ENCODE measurements around the gene ATRNL1. TPM values are rescaled to one million over a fixed set of nuclear protein-coding genes. Genes with fewer than 3 reads are reported as not detected.

The ATRNL1 gene
- polyA plus RNA-seq, 1 of the 3 experiments (the other 2 are of a cell fraction) = 0.67 TPM

- TF ChIP-seq EP300 (IDR thresholded peaks at IDR 0.05; ENCODE audit: borderline replicate concordance in 1 of 2, low read depth in 1 of 2, low read length in 1 of 2) (no peak), FOSL2 (IDR thresholded peaks at IDR 0.05; ENCODE audit: borderline replicate concordance, low read depth) (no peak), TAF1 (IDR thresholded peaks at IDR 0.05; ENCODE audit: borderline replicate concordance, low read depth, low read length) (no peak), POLR2AphosphoS5 (IDR thresholded peaks at IDR 0.05; ENCODE audit: low read depth, low read length) (no peak), RXRA (IDR thresholded peaks at IDR 0.05; ENCODE audit: borderline replicate concordance, low read depth) (no peak), USF2 (IDR thresholded peaks at IDR 0.05; ENCODE audit: borderline replicate concordance, low read depth, low read length) (no peak), RFX5 (IDR thresholded peaks at IDR 0.05; ENCODE audit: low read length) (no peak)
- TF ChIP-seq, protein P1, sequence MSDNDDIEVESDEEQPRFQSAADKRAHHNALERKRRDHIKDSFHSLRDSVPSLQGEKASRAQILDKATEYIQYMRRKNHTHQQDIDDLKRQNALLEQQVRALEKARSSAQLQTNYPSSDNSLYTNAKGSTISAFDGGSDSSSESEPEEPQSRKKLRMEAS (IDR thresholded peaks at IDR 0.05; ENCODE audit: low read depth) = no peak
These were observed 603.6 kb downstream of the ATRNL1 start (continued) for GRCh38 chr10:115696747-115697146.

DNA sequence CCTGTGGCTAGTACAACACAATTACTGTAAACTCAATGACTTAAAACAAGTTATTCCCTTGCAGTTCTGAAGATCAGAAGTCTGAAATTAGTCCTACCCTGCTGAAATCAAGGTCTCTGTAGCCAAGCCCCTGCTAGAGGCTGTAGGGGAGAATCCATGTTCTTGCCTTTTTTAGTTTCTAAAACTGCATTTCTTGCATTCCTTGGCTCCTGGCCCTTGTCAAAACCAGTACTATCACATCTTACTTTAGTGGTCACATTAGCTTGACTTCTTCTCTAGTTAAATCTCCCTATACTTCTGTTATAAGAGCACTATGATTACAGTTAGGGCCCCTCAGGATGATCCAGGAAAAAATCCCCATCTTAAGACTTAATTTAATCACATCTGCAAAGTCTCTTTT, 612.9 kb downstream of the ATRNL1 start:
- ChIA-PET CTCF (interaction anchor here (0.6 to 5.3 kb wide), 24 partner anchors 8 to 679 kb away, joined by 3 to 49 read pairs (median 4); partner anchors contain the start of gene GFRA1), POLR2A (no interaction called here)
- DNase-seq = no peak
- H3K4me3 ChIP-seq (ENCODE audit: low read depth in 2 of 2, low read length in 1 of 2) = no peak overlapping the region
- no peaks in the 10 kb centered on the region for H4K20me1 ChIP-seq (ENCODE audit: insufficient read depth)
- H3K9me2 ChIP-seq = no peaks in the 10 kb centered on the region
- no peak overlapping the region for H2AFZ ChIP-seq (ENCODE audit: low read depth)
- no peaks in the 10 kb centered on the region for H3K36me3 ChIP-seq (replicated peaks in 1 of 2; ENCODE audit: control insufficient read depth in 1 of 2, insufficient read depth in 2 of 2, low read length in 1 of 2)
- no peak overlapping the region for H3K4me2 ChIP-seq
- H3K27me3 ChIP-seq (ENCODE audit: insufficient read depth) = no peaks in the 10 kb centered on the region
- H3K79me2 ChIP-seq (ENCODE audit: insufficient read depth) = no peaks in the 10 kb centered on the region
- H3K9ac ChIP-seq = no peak overlapping the region
- H3F3A ChIP-seq (replicated peaks; ENCODE audit: insufficient read depth) = no peaks in the 10 kb centered on the region
- no peaks in the 10 kb centered on the region for H3K9me3 ChIP-seq
- no peak overlapping the region for H3K27ac ChIP-seq (ENCODE audit: low read depth in 2 of 2, low read length in 1 of 2)
- no peaks in the 10 kb centered on the region; a peak in 1 of 4 replicates for H3K4me1 ChIP-seq (ENCODE audit: control insufficient read depth in 1 of 2, insufficient read depth in 2 of 2, low read depth in 1 of 2, low read length in 1 of 2)
- no peak for TF ChIP-seq RXRA (IDR thresholded peaks at IDR 0.05; ENCODE audit: borderline replicate concordance, low read depth)
- TF ChIP-seq, protein P1 (IDR thresholded peaks at IDR 0.05; ENCODE audit: low read depth) = no peak
- no peak for TF ChIP-seq MEF2A (IDR thresholded peaks at IDR 0.05; ENCODE audit: borderline replicate concordance, low read depth)
- no peak for TF ChIP-seq GABPA (IDR thresholded peaks at IDR 0.05; ENCODE audit: low read depth)
- TF ChIP-seq YY1 (IDR thresholded peaks at IDR 0.05; ENCODE audit: low read depth) = no peak
- TF ChIP-seq IRF3 (IDR thresholded peaks at IDR 0.05; ENCODE audit: low read depth, low read length) = no peak
- TF ChIP-seq JUND (IDR thresholded peaks at IDR 0.05) = no peak
- TF ChIP-seq USF2 (IDR thresholded peaks at IDR 0.05; ENCODE audit: borderline replicate concordance, low read depth, low read length) = no peak
- TF ChIP-seq GATA2 (CRISPR knock-in tag; IDR thresholded peaks at IDR 0.05) = no peak
- TF ChIP-seq, protein P2, sequence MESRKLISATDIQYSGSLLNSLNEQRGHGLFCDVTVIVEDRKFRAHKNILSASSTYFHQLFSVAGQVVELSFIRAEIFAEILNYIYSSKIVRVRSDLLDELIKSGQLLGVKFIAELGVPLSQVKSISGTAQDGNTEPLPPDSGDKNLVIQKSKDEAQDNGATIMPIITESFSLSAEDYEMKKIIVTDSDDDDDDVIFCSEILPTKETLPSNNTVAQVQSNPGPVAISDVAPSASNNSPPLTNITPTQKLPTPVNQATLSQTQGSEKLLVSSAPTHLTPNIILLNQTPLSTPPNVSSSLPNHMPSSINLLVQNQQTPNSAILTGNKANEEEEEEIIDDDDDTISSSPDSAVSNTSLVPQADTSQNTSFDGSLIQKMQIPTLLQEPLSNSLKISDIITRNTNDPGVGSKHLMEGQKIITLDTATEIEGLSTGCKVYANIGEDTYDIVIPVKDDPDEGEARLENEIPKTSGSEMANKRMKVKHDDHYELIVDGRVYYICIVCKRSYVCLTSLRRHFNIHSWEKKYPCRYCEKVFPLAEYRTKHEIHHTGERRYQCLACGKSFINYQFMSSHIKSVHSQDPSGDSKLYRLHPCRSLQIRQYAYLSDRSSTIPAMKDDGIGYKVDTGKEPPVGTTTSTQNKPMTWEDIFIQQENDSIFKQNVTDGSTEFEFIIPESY (IDR thresholded peaks at IDR 0.05; ENCODE audit: borderline replicate concordance, low read depth) = no peak
- no peak for TF ChIP-seq EP300 (IDR thresholded peaks at IDR 0.05; ENCODE audit: borderline replicate concordance in 1 of 2, low read depth in 1 of 2, low read length in 1 of 2)
